RWPE2 (cell line): ENCODE measurements around the gene TTLL1.

Experiments used
- ATAC-seq: fragments of 200-7000 bp; cut with Tn5 transposase; 3 replicates; pipeline ENCODE4 v1.9.1; 2021; ENCODE audit warnings: low read depth
- DNase-seq: peaks from one replicate; pipeline ENCODE4 v3.0.0-alpha.2; 2020; ENCODE audit warnings: low spot score
- H3K27ac ChIP-seq: fragments of 450-650 bp; 2 replicates; pipeline ENCODE4 v1.5.1; 2017; ENCODE audit warnings: mild to moderate bottlenecking; ENCODE audit not compliant: poor library complexity, severe bottlenecking
- H3K27me3 ChIP-seq: fragments of 250-450 bp; sonication (Bioruptor Pico); 2 replicates; pipeline ENCODE4 v1.5.1; 2021; ENCODE audit warnings: mild to moderate bottlenecking, moderate library complexity; ENCODE audit not compliant: insufficient read depth, poor library complexity, severe bottlenecking
- H3K36me3 ChIP-seq: fragments of 250-450 bp; sonication (Bioruptor Pico); 2 replicates; pipeline ENCODE4 v1.5.1; 2020; ENCODE audit warnings: low read depth, mild to moderate bottlenecking, moderate library complexity
- H3K4me1 ChIP-seq: fragments of 250-450 bp; sonication (Bioruptor Pico); 2 replicates; pipeline ENCODE4 v1.5.1; 2021; ENCODE audit warnings: mild to moderate bottlenecking, moderate library complexity; ENCODE audit not compliant: insufficient read depth, poor library complexity, severe bottlenecking
- H3K4me3 ChIP-seq: fragments of 250-450 bp; sonication (Bioruptor Pico); 2 replicates; pipeline ENCODE4 v1.5.1; 2021; ENCODE audit warnings: mild to moderate bottlenecking, moderate library complexity; ENCODE audit not compliant: severe bottlenecking
- H3K9me3 ChIP-seq: fragments of 250-450 bp; sonication (Bioruptor Pico); 2 replicates; pipeline ENCODE4 v1.5.1; 2021; ENCODE audit warnings: mild to moderate bottlenecking, moderate library complexity; ENCODE audit not compliant: severe bottlenecking
- TF ChIP-seq, protein P1 (sequence below): fragments of 450-650 bp; IDR thresholded peaks from one replicate; pipeline ENCODE4 v1.5.1; 2017; ENCODE audit warnings: mild to moderate bottlenecking, moderate library complexity; ENCODE audit not compliant: poor library complexity, severe bottlenecking

TTLL1 gene

DNA sequence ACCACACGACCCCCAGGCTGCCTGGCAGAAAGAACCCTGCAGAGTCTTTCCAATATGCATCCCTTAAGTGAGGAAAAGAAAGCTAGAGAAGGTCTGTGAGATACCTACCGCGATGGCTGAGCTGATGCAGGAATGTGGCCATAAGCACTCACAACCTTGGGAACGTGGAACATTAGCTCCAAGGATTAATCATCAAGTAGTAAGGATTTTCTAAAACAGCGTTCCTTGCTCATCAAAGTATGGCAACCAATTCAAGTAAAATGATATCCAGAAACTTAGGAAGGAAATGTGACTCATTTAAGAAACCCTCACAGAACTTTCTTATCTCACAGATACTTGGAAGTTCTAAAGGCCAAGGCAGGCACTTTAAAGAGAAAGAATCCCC is 87.0 kb downstream of the TTLL1 start:
- Histone ChIP-seq H3K36me3 (no peaks in the 10 kb centered on the region), H3K4me3 (no peak overlapping the region), H3K4me1 (peaks cover 65% of the 10 kb centered on the region), H3K27ac (peak overlapping the region; percentile 88), H3K27me3 (no peaks in the 10 kb centered on the region), H3K9me3 (no peaks in the 10 kb centered on the region)
- TF ChIP-seq, protein P1, sequence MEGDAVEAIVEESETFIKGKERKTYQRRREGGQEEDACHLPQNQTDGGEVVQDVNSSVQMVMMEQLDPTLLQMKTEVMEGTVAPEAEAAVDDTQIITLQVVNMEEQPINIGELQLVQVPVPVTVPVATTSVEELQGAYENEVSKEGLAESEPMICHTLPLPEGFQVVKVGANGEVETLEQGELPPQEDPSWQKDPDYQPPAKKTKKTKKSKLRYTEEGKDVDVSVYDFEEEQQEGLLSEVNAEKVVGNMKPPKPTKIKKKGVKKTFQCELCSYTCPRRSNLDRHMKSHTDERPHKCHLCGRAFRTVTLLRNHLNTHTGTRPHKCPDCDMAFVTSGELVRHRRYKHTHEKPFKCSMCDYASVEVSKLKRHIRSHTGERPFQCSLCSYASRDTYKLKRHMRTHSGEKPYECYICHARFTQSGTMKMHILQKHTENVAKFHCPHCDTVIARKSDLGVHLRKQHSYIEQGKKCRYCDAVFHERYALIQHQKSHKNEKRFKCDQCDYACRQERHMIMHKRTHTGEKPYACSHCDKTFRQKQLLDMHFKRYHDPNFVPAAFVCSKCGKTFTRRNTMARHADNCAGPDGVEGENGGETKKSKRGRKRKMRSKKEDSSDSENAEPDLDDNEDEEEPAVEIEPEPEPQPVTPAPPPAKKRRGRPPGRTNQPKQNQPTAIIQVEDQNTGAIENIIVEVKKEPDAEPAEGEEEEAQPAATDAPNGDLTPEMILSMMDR, result no peak
- DNase-seq, result no peak
- peak; percentile 75 for ATAC-seq

DNA sequence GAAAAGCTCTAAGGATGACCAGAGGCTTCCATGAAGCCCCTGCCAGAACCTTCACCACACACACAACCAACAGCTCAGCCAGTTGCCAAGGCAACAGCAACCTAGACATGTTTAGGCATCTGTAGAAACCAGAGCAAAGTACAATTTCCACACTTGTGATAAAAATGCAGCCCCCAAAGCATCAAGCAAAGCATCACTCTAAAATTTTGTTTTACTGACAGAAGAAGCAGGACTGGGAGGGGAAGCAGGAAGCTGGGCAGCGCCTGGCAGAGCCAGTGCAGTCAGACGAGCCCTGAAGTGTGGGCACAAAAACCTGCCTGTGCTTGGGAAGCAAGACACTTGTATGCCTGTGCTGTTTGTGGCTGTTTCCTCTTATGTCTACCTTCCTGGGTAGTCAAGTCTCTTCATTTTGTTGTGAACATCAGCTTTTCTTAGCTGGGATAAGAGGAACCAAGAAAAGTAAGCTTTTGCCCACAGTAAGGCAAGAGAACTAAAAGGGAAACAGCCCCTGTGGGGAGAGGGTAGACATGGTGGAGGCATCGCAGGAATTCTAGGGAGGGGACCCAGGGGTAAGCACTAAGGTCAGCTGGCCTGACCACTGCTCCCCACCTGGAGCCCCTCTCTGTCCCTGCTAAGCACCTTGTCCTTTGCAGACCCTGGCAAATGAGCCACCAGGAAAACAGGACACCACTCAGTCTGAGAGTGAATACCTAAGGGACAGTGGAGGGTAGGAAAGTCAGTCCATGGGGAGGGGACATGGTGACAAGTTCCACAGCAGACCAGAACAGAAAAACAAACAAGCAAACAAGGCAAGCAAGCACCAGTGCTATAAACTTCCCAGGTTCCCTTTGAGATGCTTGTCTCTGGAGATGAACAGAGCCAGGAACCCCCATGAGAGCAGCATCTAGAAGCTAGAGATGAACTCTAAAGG is 87.7 kb downstream of the TTLL1 start:
- no peaks in the 10 kb centered on the region for H3K36me3 ChIP-seq
- TF ChIP-seq, protein P1, result no peak
- H3K9me3 ChIP-seq, result no peaks in the 10 kb centered on the region
- H3K27me3 ChIP-seq, result no peaks in the 10 kb centered on the region
- peak overlapping the region; percentile 88 for H3K27ac ChIP-seq
- H3K4me1 ChIP-seq, result peaks cover 65% of the 10 kb centered on the region
- H3K4me3 ChIP-seq, result no peak overlapping the region
- no peak for DNase-seq
- 0 out of 3 replicates have a peak, but pooled peaks have one; percentile 4 for ATAC-seq

DNA sequence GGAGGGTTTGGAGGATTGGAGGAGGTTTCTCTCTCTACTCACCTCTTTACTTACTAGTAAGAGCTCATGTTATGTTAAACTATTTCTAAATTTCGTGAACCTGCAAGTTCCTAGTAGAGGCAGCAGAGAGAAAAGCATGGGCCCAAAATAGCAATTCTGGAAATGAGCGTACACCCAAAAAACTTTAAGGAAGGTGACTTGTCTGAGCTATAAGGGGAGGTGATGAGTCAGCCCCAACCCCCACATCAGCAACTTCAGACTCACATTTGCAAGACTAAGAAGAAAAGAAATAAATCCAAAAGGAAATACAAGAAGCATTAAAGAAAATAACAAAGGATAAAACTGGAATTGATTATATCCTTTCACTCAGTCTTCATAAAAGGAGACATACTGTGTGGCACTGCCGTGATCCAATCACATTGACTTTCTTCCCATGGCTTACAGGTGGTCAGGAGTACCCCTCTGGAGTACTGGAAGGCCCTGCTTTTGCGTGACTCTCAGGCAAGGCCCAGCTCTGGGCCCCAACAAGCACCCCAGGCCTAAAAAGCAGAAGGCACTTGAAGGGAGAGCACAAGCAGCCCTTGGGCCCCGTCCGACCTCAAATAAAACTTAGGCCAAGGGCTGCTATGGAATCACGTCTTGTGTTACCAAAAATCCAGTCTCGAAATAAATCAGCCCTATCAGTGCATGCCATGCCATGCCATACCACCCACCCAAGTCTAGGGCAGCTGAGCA is 88.6 kb downstream of the TTLL1 start:
- Histone ChIP-seq H3K9me3 (no peaks in the 10 kb centered on the region), H3K36me3 (no peaks in the 10 kb centered on the region), H3K27me3 (no peaks in the 10 kb centered on the region), H3K4me3 (no peak overlapping the region), H3K4me1 (peaks cover 71% of the 10 kb centered on the region), H3K27ac (peak overlapping the region; percentile 88)
- TF ChIP-seq, protein P1, result no peak
- DNase-seq (no peak), ATAC-seq (no peak)

DNA sequence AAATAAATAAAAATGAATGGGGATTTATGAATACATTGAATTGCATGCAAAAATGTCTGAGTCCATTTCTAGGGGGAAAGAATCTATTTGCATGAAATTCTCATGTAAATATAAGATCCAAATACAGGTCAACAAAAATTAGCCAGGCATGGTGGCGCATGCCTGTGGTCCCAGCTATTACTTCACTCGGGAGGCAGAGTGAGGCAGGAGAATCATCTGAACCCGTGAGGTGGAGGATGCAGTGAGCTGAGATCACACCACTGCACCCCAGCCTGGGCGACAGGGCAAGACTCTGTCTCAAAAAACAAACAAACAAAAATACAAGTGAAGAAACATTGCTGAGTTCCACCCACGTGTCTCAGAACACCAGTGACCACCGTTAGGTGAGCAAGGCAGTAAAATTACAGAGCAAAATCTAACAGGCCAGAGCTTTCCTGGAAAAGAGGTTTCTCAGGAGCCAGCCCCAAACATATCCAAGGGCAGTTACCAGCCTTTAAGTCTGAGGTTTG is 91.6 kb downstream of the TTLL1 start:
- TF ChIP-seq, protein P1, result no peak
- H3K4me3 ChIP-seq, result no peak overlapping the region
- peak overlapping the region; percentile 93 for H3K27ac ChIP-seq
- no peak for DNase-seq
- H3K27me3 ChIP-seq, result no peaks in the 10 kb centered on the region
- no peak for ATAC-seq
- H3K9me3 ChIP-seq, result no peaks in the 10 kb centered on the region
- H3K4me1 ChIP-seq, result peaks cover 61% of the 10 kb centered on the region
- no peaks in the 10 kb centered on the region for H3K36me3 ChIP-seq
